IMR-90 (cell line): ENCODE results near the gene RHBDD2. TPM values are rescaled to one million over a fixed set of nuclear protein-coding genes. Genes with fewer than 3 reads are reported as not detected.

Experiments
- ATAC-seq: fragments of 200-7000 bp; cut with Tn5 transposase; 2 replicates; pipeline ENCODE4 v1.9.1; 2020; ENCODE audit warnings: low read depth, mild to moderate bottlenecking, moderate library complexity
- BruUV-seq: library from RNA; stranded (reverse); fragments of 400-500 nt; replicated peaks from 2 replicates; lab custom pipeline; 2021; lab: Mats Ljungman, UMichigan
- CTCF ChIA-PET: fragments of 300-600 bp; formaldehyde crosslinking; extraction: SDS; loops from one replicate; lab custom pipeline; 2021; ENCODE audit warnings: antibody characterized with exemption; lab: Yijun Ruan, JAX
- POLR2A ChIA-PET: fragments of 300-600 bp; sonication (Branson Sonifier 250); formaldehyde crosslinking; loops from one replicate; lab custom pipeline; 2022; ENCODE audit warnings: antibody characterized with exemption; ENCODE audit not compliant: unreplicated experiment; lab: Charles Lee
- DNase-seq: peaks from one replicate; pipeline ENCODE4 v3.0.0; 2013
- H2AFZ ChIP-seq: replicated peaks from 2 replicates; pipeline ENCODE3; 2013; ENCODE audit warnings: low read length, mild to moderate bottlenecking; ENCODE audit not compliant: poor library complexity
- H2AK5ac ChIP-seq: 2 replicates; pipeline ENCODE4 v1.6.1; 2013; ENCODE audit warnings: low read depth, low read length, inconsistent platforms
- H2AK9ac ChIP-seq: replicated peaks from 2 replicates; pipeline ENCODE3; 2013; ENCODE audit warnings: mild to moderate bottlenecking, low read depth, low read length, moderate library complexity; ENCODE audit not compliant: poor library complexity
- H2BK120ac ChIP-seq: 2 replicates; pipeline ENCODE4 v1.6.1; 2013; ENCODE audit warnings: low read depth, low read length, inconsistent platforms
- H2BK15ac ChIP-seq: 3 replicates; pipeline ENCODE4 v1.6.1; 2013; ENCODE audit warnings: low read depth, low read length, inconsistent platforms
- H2BK20ac ChIP-seq: 2 replicates; pipeline ENCODE4 v1.6.1; 2013; ENCODE audit warnings: low read depth, mild to moderate bottlenecking, inconsistent platforms, low read length, moderate library complexity
- H2BK5ac ChIP-seq: 2 replicates; pipeline ENCODE4 v1.6.1; 2013; ENCODE audit warnings: mild to moderate bottlenecking, low read depth, low read length, inconsistent platforms; ENCODE audit not compliant: poor library complexity, severe bottlenecking
- H3K14ac ChIP-seq: replicated peaks from 2 replicates; pipeline ENCODE4 v1.6.1; 2013; ENCODE audit warnings: low read depth, low read length, inconsistent platforms
- H3K18ac ChIP-seq: 2 replicates; pipeline ENCODE4 v1.6.1; 2013; ENCODE audit warnings: low read depth, low read length, control low read depth
- H3K23ac ChIP-seq: 2 replicates; pipeline ENCODE4 v1.6.1; 2013; ENCODE audit warnings: low read depth, low read length, inconsistent platforms
- H3K27ac ChIP-seq: 2 replicates; pipeline ENCODE4 v1.5.1; 2013; ENCODE audit warnings: mild to moderate bottlenecking, control low read depth, low read length; ENCODE audit not compliant: insufficient read depth
- H3K27me3 ChIP-seq: 2 replicates; pipeline ENCODE4 v1.6.1; 2013; ENCODE audit warnings: low read length; ENCODE audit not compliant: control insufficient read depth, insufficient read depth
- H3K36me3 ChIP-seq: 2 replicates; pipeline ENCODE4 v1.6.1; 2013; ENCODE audit warnings: low read length, mixed read lengths; ENCODE audit not compliant: control insufficient read depth, insufficient read depth
- H3K4ac ChIP-seq: 2 replicates; pipeline ENCODE4 v1.6.1; 2013; ENCODE audit warnings: low read depth, low read length, inconsistent platforms
- H3K4me1 ChIP-seq: 2 replicates; pipeline ENCODE4 v1.6.1; 2013; ENCODE audit warnings: low read length, mixed read lengths; ENCODE audit not compliant: control insufficient read depth, insufficient read depth
- H3K4me2 ChIP-seq: 2 replicates; pipeline ENCODE4 v1.6.1; 2013; ENCODE audit warnings: low read depth, mild to moderate bottlenecking, control low read depth, low read length, moderate library complexity
- H3K4me3 ChIP-seq: 2 replicates; pipeline ENCODE4 v1.5.1; 2013; ENCODE audit warnings: low read depth, mild to moderate bottlenecking, control low read depth, low read length, moderate library complexity; ENCODE audit not compliant: insufficient read depth
- H3K56ac ChIP-seq: 2 replicates; pipeline ENCODE4 v1.6.1; 2013; ENCODE audit warnings: low read length, inconsistent platforms; ENCODE audit not compliant: insufficient read depth; ENCODE audit errors: extremely low read depth
- H3K79me1 ChIP-seq, 2 experiments: 2 replicates each; pipeline ENCODE4 v1.6.1; 2013; ENCODE audit warnings: low read length in 2 of 2, inconsistent platforms in 1 of 2, low read depth in 1 of 2
- H3K9ac ChIP-seq: 2 replicates; pipeline ENCODE4 v1.6.1; 2013; ENCODE audit warnings: low read depth, low read length, control low read depth
- H3K9me1 ChIP-seq: 2 replicates; pipeline ENCODE4 v1.6.1; 2013; ENCODE audit warnings: low read length, inconsistent platforms; ENCODE audit not compliant: insufficient read depth
- H3K9me3 ChIP-seq: 2 replicates; pipeline ENCODE4 v1.6.1; 2013; ENCODE audit warnings: low read length; ENCODE audit not compliant: control insufficient read depth, insufficient read depth
- H4K20me1 ChIP-seq: 2 replicates; pipeline ENCODE4 v1.6.1; 2013; ENCODE audit warnings: low read length, inconsistent platforms; ENCODE audit not compliant: insufficient read depth
- H4K5ac ChIP-seq: 2 replicates; pipeline ENCODE4 v1.6.1; 2013; ENCODE audit warnings: mild to moderate bottlenecking, low read depth, low read length, control low read depth
- H4K8ac ChIP-seq, 2 experiments: 2 replicates each; pipeline ENCODE4 v1.6.1; 2013; ENCODE audit warnings: low read depth in 2 of 2, low read length in 2 of 2, control low read depth in 1 of 2, inconsistent platforms in 1 of 2
- H4K91ac ChIP-seq: 2 replicates; pipeline ENCODE4 v1.6.1; 2013; ENCODE audit warnings: low read depth, low read length, inconsistent platforms; ENCODE audit not compliant: insufficient read depth
- CEBPB ChIP-seq: IDR thresholded peaks from 2 replicates; pipeline ENCODE4 v1.6.1; 2012; ENCODE audit warnings: low read depth, low read length, improper control_type of control experiment
- FOS ChIP-seq: fragments of 150-350 bp; IDR thresholded peaks from 2 replicates; pipeline ENCODE4 v1.6.1; 2016; ENCODE audit warnings: low read depth, low read length
- RAD21 ChIP-seq: IDR thresholded peaks from 2 replicates; pipeline ENCODE4 v1.6.1; 2012; ENCODE audit warnings: low read length, improper control_type of control experiment
- RFX5 ChIP-seq: IDR thresholded peaks from 2 replicates; pipeline ENCODE4 v1.8.0; 2012; ENCODE audit warnings: low read depth, mild to moderate bottlenecking, low read length, moderate library complexity
- SMC3 ChIP-seq: fragments of 150-350 bp; IDR thresholded peaks from 2 replicates; pipeline ENCODE4 v1.6.1; 2016; ENCODE audit warnings: low read depth, mild to moderate bottlenecking, antibody characterized with exemption, low read length, moderate library complexity
- USF2 ChIP-seq: fragments of 150-350 bp; IDR thresholded peaks from 2 replicates; pipeline ENCODE4 v1.6.1; 2017; ENCODE audit warnings: mild to moderate bottlenecking, antibody characterized with exemption, low read length, low read depth
- WGBS, 2 experiments: methylation state at CpG; one replicate each; pipeline versions ENCODE4 v1.1.5 to v1.1.7; 2013; ENCODE audit warnings: missing lambda C conversion rate in 2 of 2; ENCODE audit not compliant: insufficient read length in 1 of 2; ENCODE audit errors: extremely low coverage in 2 of 2; 5-methylcytosine and 5-hydroxymethylcytosine counted together
- dilution Hi-C: fragments of 300-500 bp; cut with HindIII; formaldehyde crosslinking; loops from one replicate; pipeline ENCODE4 v1.14.3; 2018; ENCODE audit warnings: low sequenced_read_pairs; ENCODE audit not compliant: unreplicated experiment
- in situ Hi-C: fragments of 300-500 bp; cut with MboI; formaldehyde crosslinking; loops from 3 replicates; pipeline ENCODE4 v1.14.3; 2019; ENCODE audit warnings: low sequenced_read_pairs, inconsistent platforms, mixed read lengths
- intact Hi-C: fragments of 100-400 bp; cut with micrococcal nuclease; formaldehyde crosslinking; loops from 2 replicates; pipeline ENCODE4 v1.10.0; 2022
- polyA plus RNA-seq, 3 experiments: library from polyadenylated mRNA; depleted of rRNA; stranded (reverse); fragments of >200 nt; gene quantifications; 2 replicates each; pipeline ENCODE4 v1.2.3, GENCODE V29; 2012; ENCODE audit warnings: low replicate concordance in 1 of 3
- total RNA-seq: library from RNA; depleted of rRNA; stranded (reverse); fragments of >200 nt; gene quantifications from 2 replicates; pipeline ENCODE4 v1.2.3, GENCODE V29; 2012

Gene RHBDD2
- total and polyA plus RNA-seq, 2 of the 4 experiments (the other 2 are of a cell fraction), result 9.7 to 42.4 TPM

- Histone ChIP-seq H3K27me3 (no peaks in the 10 kb centered on the region), H4K91ac (peak overlapping the region; percentile 79), H3K27ac (peak overlapping the region; percentile 85), H4K8ac (peak overlapping the region; percentile 45 to 83), H3K9me3 (no peaks in the 10 kb centered on the region), H3K18ac (peak overlapping the region; percentile 77), H2AFZ (peak overlapping the region; percentile 69), H2BK20ac (peak overlapping the region; percentile 91), H3K9ac (peak overlapping the region; percentile 47), H3K4me2 (peak overlapping the region; percentile 87), H2BK15ac (peak overlapping the region; percentile 96; the same call in 2 of the 3 replicates), H3K9me1 (peaks cover 6% of the 10 kb centered on the region), H3K23ac (peak overlapping the region; percentile 85), H2AK9ac (peak overlapping the region; percentile 12), H3K4me3 (no peak overlapping the region), H4K20me1 (no peaks in the 10 kb centered on the region), H2AK5ac (peak overlapping the region; percentile 72), H4K5ac (peak overlapping the region; percentile 59; the same call in 1 of the 2 replicates), H3K56ac (peak overlapping the region; percentile 68), H3K4ac (peak overlapping the region; percentile 84), H3K36me3 (no peaks in the 10 kb centered on the region), H3K4me1 (peaks cover 8% of the 10 kb centered on the region), H3K14ac (peak overlapping the region; percentile 67), H2BK120ac (peak overlapping the region; percentile 90), H3K79me1 (no peaks in the 10 kb centered on the region), H2BK5ac (peak overlapping the region; percentile 72)
- no CpG with 5 or more reads among the region's 8 CpGs for WGBS, 2 experiments
- dilution Hi-C loops, result no loop called here
- 0 out of 2 replicates have a peak, but pooled peaks have one; percentile 7 for TF ChIP-seq RAD21
- TF ChIP-seq CEBPB, result peak; percentile 98
- TF ChIP-seq SMC3, result no peak; the same call in 1 of the 2 replicates
- TF ChIP-seq FOS, result peak; percentile 88
- no peak for TF ChIP-seq RFX5
- TF ChIP-seq USF2, result no peak
- POLR2A ChIA-PET, result no interaction called here
- CTCF ChIA-PET, result no interaction called here
- intact Hi-C loops, result no loop called here
- peak; percentile 93 for ATAC-seq
- BruUV-seq, result no TSS peak
- peak; percentile 93 for DNase-seq
- in situ Hi-C loops, result no loop called here
These were observed 35.9 kb upstream of the RHBDD2 start for GRCh38 chr7:75842836-75843446.
